Mammary epithelial cell (primary cell): ENCODE data around the gene OMD.

Experiments
- EZH2 ChIP-seq: IDR thresholded peaks from 2 replicates; pipeline ENCODE4 v1.6.1; 2012; ENCODE audit warnings: low read length, inconsistent platforms, borderline replicate concordance
- TF ChIP-seq, protein P1 (sequence below), 2 donors: IDR thresholded peaks in 1 of 2; conservative IDR thresholded peaks in 1 of 2; 2 replicates each; pipeline ENCODE4 v1.5.1; 2011 to 2012; ENCODE audit warnings: inconsistent platforms in 2 of 2, low read length in 2 of 2, mild to moderate bottlenecking in 2 of 2, control low read depth in 1 of 2, low read depth in 1 of 2; ENCODE audit not compliant: insufficient read depth in 1 of 2; ENCODE audit errors: extremely low read depth in 1 of 2

DNA sequence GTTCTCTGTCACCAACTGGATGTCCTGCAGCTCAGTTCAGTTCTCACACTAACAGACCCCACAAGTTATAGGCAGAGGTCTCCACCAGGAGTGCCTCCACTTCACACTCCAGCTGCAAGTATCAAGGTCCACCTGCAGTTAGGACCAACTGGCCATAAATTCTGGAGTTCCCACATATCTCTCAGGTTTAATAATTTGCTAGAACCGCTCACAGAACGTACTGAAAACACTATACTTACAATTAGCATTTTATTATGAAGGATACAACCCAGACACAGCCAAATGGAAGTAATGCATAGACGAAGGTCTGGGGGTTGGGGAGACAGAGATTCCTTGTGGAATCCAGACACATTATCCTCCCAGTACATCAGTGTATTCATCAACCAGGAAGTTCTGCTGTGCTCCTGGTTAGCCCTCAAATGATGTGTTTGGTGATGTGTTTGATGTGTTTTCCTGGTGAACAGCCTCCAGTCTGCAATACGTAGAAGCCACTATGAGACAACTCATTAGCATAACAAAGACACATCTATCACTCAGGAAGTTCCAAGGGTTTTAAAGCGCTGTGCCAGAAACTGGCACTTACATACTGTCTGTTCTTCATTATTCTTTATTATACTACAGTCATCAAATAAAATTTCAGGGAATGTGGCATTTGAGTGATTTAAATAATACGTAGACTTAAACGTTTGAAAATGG lies 45.3 kb downstream of the OMD start:
- TF ChIP-seq, protein P1, sequence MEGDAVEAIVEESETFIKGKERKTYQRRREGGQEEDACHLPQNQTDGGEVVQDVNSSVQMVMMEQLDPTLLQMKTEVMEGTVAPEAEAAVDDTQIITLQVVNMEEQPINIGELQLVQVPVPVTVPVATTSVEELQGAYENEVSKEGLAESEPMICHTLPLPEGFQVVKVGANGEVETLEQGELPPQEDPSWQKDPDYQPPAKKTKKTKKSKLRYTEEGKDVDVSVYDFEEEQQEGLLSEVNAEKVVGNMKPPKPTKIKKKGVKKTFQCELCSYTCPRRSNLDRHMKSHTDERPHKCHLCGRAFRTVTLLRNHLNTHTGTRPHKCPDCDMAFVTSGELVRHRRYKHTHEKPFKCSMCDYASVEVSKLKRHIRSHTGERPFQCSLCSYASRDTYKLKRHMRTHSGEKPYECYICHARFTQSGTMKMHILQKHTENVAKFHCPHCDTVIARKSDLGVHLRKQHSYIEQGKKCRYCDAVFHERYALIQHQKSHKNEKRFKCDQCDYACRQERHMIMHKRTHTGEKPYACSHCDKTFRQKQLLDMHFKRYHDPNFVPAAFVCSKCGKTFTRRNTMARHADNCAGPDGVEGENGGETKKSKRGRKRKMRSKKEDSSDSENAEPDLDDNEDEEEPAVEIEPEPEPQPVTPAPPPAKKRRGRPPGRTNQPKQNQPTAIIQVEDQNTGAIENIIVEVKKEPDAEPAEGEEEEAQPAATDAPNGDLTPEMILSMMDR (conservative IDR thresholded peaks at IDR 0.05 in 1 of 2, IDR thresholded peaks at IDR 0.05 in 1 of 2; ENCODE audit: extremely low read depth in 1 of 2, insufficient read depth in 1 of 2, low read depth in 1 of 2, low read length in 2 of 2) = no peak
- no peak for TF ChIP-seq EZH2
